H1 (cell line): Measurements from ENCODE around the gene AGAP3. TPM values are rescaled to one million over a fixed set of nuclear protein-coding genes. Genes with fewer than 3 reads are reported as not detected.

ENCODE experiments used
- ASH2L ChIP-seq: fragments of 200-600, 300-600 bp; sonication (generic); IDR thresholded peaks from one replicate; pipeline ENCODE4 v1.7.1; 2017; ENCODE audit warnings: low read length
- ATF3 ChIP-seq: IDR thresholded peaks from 2 replicates; pipeline ENCODE4 v1.6.1; 2011; ENCODE audit warnings: low read depth, mild to moderate bottlenecking, low read length; ENCODE audit not compliant: insufficient read depth
- CREB1 ChIP-seq: IDR thresholded peaks from 2 replicates; pipeline ENCODE4 v1.6.1; 2012; ENCODE audit warnings: inconsistent platforms
- CTBP2 ChIP-seq: IDR thresholded peaks from 2 replicates; pipeline ENCODE4 v1.7.0; 2011; ENCODE audit warnings: borderline replicate concordance, mild to moderate bottlenecking, moderate library complexity, mixed read lengths, low read length; ENCODE audit not compliant: insufficient read depth, insufficient read length
- CTCF ChIP-seq, 3 experiments: IDR thresholded peaks; 1 replicate in 2 of 3; 2 replicates in 1 of 3; pipeline versions ENCODE4 v1.5.1 to v1.6.1; 2011; ENCODE audit warnings: low read length in 3 of 3, mild to moderate bottlenecking in 3 of 3, inconsistent platforms in 2 of 3, low read depth in 1 of 3, moderate library complexity in 1 of 3; ENCODE audit not compliant: insufficient read depth in 1 of 3; ENCODE audit errors: control extremely low read depth in 1 of 3
- FOSL1 ChIP-seq: IDR thresholded peaks from 2 replicates; pipeline ENCODE4 v1.6.1; 2011; ENCODE audit warnings: mild to moderate bottlenecking, low read depth, low read length, moderate library complexity; ENCODE audit not compliant: insufficient read depth
- GABPA ChIP-seq: IDR thresholded peaks from 2 replicates; pipeline ENCODE4 v1.6.1; 2011; ENCODE audit warnings: mild to moderate bottlenecking, low read length, moderate library complexity, borderline replicate concordance; ENCODE audit not compliant: insufficient read depth
- HDAC2 ChIP-seq, 2 experiments: fragments of 300-600 bp in 1 of 2; sonication (generic) in 1 of 2; IDR thresholded peaks; 2 replicates each; pipeline ENCODE4 v1.6.1; 2011 to 2012; ENCODE audit warnings: low read depth in 2 of 2, low read length in 2 of 2, mild to moderate bottlenecking in 2 of 2, moderate library complexity in 2 of 2, borderline replicate concordance in 1 of 2, inconsistent platforms in 1 of 2
- HDAC6 ChIP-seq: IDR thresholded peaks from one replicate; pipeline ENCODE4 v1.7.1; 2012; ENCODE audit warnings: low read depth, mild to moderate bottlenecking, inconsistent platforms, low read length, moderate library complexity
- JUND ChIP-seq: IDR thresholded peaks from 2 replicates; pipeline ENCODE4 v1.6.1; 2011; ENCODE audit warnings: mild to moderate bottlenecking, improper control_type of control experiment, low read length
- KDM5A ChIP-seq: fragments of 200-600 bp; IDR thresholded peaks from 2 replicates; pipeline ENCODE4 v1.7.1; 2012; ENCODE audit warnings: mild to moderate bottlenecking, low read length, inconsistent platforms, mixed read lengths
- POLR2AphosphoS5 ChIP-seq: IDR thresholded peaks from 2 replicates; pipeline ENCODE4 v1.6.1; 2011; ENCODE audit warnings: low read depth, low read length
- RAD21 ChIP-seq, 2 experiments: IDR thresholded peaks in 1 of 2; conservative IDR thresholded peaks in 1 of 2; 2 replicates each; pipeline ENCODE4 v1.6.1; 2011; ENCODE audit warnings: low read depth in 2 of 2, low read length in 2 of 2, improper control_type of control experiment in 1 of 2, inconsistent platforms in 1 of 2, mild to moderate bottlenecking in 1 of 2, moderate library complexity in 1 of 2
- RNF2 ChIP-seq: fragments of 200-900, 300-1000 bp; sonication (generic); IDR thresholded peaks from 2 replicates; pipeline ENCODE4 v1.7.1; 2016; ENCODE audit warnings: borderline replicate concordance, low read depth, mild to moderate bottlenecking, antibody characterized with exemption, low read length; ENCODE audit not compliant: poor library complexity, severe bottlenecking; ENCODE audit errors: missing control alignments
- SIX5 ChIP-seq: IDR thresholded peaks from 2 replicates; pipeline ENCODE4 v1.6.1; 2011; ENCODE audit warnings: mild to moderate bottlenecking, low read depth, low read length
- SP2 ChIP-seq: IDR thresholded peaks from 2 replicates; pipeline ENCODE4 v1.6.1; 2012; ENCODE audit warnings: mild to moderate bottlenecking, low read length, inconsistent platforms
- SRF ChIP-seq: IDR thresholded peaks from 2 replicates; pipeline ENCODE4 v1.6.1; 2011; ENCODE audit warnings: mild to moderate bottlenecking, low read depth, low read length, moderate library complexity
- TAF1 ChIP-seq: IDR thresholded peaks from 2 replicates; pipeline ENCODE4 v1.6.1; 2011; ENCODE audit warnings: mild to moderate bottlenecking, low read depth, low read length
- TBP ChIP-seq: IDR thresholded peaks from 2 replicates; pipeline ENCODE4 v1.6.1; 2011; ENCODE audit warnings: low read depth, low read length, improper control_type of control experiment
- TCF12 ChIP-seq: IDR thresholded peaks from 2 replicates; pipeline ENCODE4 v1.6.1; 2011; ENCODE audit warnings: low read depth, mild to moderate bottlenecking, low read length
- TEAD4 ChIP-seq: IDR thresholded peaks from 2 replicates; pipeline ENCODE4 v1.6.1; 2012; ENCODE audit warnings: low read depth, low read length, inconsistent platforms, mixed read lengths
- polyA plus RNA-seq, 7 experiments: library from polyadenylated mRNA; depleted of rRNA in 3 of 7; stranded (reverse) in 5 of 7; unstranded in 2 of 7; fragments of >200 nt in 5 of 7; fragments of 200-250 nt in 2 of 7; gene quantifications; 1 replicate in 5 of 7; 2 replicates in 1 of 7; 4 replicates in 1 of 7; pipeline versions ENCODE4 v1.2.1 to v1.2.3, GENCODE V29; 2011 to 2013; ENCODE audit warnings: missing spikeins in 2 of 7, mixed read lengths in 2 of 7
- total RNA-seq: library from RNA; stranded (reverse); fragmentation: NEBNext Ultra II Directional; extraction: Animal tissue kit (Norgen Biotek cat#: 25700); gene quantifications from 2 replicates; pipeline ENCODE4 v1.2.1, GENCODE V29; 2021

The AGAP3 gene
- total and polyA plus RNA-seq, 2 of the 8 experiments (the other 6 are each of a cell fraction or from before 2014, with no cell fraction given), result 66.4 to 120 TPM

DNA sequence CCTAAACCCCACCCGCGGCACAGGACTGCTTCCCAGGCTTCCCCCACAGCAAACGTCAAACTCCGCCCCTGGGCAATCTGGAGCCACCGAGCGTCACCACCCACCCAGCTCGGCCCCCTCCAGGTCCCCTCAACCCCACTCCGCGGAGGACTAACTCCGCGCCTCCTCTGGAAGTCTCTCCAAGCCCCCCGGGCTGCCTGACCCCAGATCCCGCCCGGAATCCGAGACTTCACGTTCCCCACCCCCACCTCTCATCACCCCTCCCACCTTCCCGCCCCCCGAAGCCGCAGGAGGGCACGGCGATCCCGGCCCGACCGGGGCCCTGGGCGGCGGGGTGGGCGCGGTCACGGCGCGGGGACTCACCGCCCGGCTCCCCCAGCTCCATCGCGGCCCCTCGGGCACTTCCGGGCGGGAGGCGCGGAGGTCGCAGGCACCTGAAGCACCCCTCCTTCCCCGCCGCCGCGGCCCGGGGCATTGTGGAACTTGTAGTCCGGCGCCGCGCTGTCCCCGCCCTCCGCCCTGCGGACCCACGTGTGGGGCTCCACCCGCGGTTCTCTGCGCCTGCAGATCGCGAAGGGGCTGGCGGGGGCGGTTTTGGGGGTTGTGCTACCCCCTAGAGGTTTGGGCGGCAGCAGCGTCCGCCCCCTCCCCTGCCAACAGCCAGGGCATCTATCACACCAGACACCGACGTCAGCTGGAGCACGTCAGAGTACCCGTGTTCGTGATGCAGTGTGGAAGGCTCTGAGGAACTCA, 3.0 kb upstream of the AGAP3 start, which contains the start of gene TMUB1 (continued):
- TF ChIP-seq FOSL1 (no peak), HDAC6 (no peak), ATF3 (no peak), CTBP2 (no peak), SIX5 (peak; percentile 43; the same call in 1 of the 2 replicates), RNF2 (no peak), KDM5A (no peak), SRF (no peak), POLR2AphosphoS5 (no peak), RAD21 (IDR thresholded peaks at IDR 0.05 in 1 of 2, conservative IDR thresholded peaks at IDR 0.05 in 1 of 2; ENCODE audit: low read depth in 2 of 2, low read length in 2 of 2) (no peak), TBP (no peak), TAF1 (no peak), GABPA (peak; percentile 32; the same call in 1 of the 2 replicates), ASH2L (no peak), HDAC2 (IDR thresholded peaks at IDR 0.05; ENCODE audit: borderline replicate concordance in 1 of 2, low read depth in 2 of 2, low read length in 2 of 2) (0 out of 4 replicates have a peak, but pooled peaks of 1 of the 2 experiments have one; percentile 65), CTCF (IDR thresholded peaks at IDR 0.05; ENCODE audit: control extremely low read depth in 1 of 3, insufficient read depth in 1 of 3, low read depth in 1 of 3, low read length in 3 of 3) (no peak), TEAD4 (no peak), SP2 (no peak), TCF12 (no peak), CREB1 (no peak), JUND (no peak)
